ENCODE data around the gene CCDC157. TPM values are rescaled to one million over a fixed set of nuclear protein-coding genes. Genes with fewer than 3 reads are reported as not detected.

CCDC157 gene
- total and polyA plus RNA-seq, 2 of the 4 experiments (the other 2 are of a cell fraction): 0.90 to 2.2 TPM

DNA sequence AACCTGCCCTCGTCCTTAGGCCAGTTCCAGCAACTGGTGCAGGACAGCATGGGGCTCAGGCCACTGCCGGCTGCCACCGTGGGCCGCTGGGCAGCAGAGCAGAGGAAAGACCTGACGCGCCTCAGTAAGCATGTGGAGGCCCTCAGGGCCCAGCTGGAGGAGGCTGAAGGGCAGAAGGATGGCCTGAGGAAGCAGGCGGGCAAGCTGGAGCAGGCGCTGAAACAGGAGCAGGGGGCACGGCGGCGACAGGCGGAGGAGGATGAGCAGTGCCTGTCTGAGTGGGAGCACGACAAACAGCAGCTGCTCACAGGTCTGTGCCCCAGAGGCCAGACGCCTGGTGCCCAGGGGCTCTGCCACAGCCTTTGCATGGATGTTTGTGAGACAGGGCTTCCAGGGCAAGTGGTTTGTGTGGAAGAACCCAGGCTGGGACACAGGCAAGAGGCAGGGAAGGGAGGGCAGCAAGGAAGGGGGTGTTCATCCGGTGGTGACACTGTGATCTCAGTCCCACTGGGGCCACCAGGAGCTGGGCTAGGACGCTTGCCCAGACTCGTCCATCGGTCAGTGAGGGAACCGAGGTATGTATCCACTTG, 13.9 kb downstream of the CCDC157 start:
- Histone ChIP-seq H4K8ac (ENCODE audit: low read depth in 2 of 2, low read length in 2 of 2) (no peak overlapping the region), H2BK20ac (ENCODE audit: low read depth, low read length) (no peak overlapping the region), H3K4me2 (ENCODE audit: low read depth, low read length) (no peak overlapping the region), H2AFZ (replicated peaks; ENCODE audit: low read length, poor library complexity) (no peak overlapping the region), H3K79me1 (ENCODE audit: low read depth in 1 of 2, low read length in 2 of 2) (no peaks in the 10 kb centered on the region), H4K20me1 (ENCODE audit: insufficient read depth, low read length) (peaks cover 4% of the 10 kb centered on the region), H3K4ac (ENCODE audit: low read depth, low read length) (no peak overlapping the region), H2BK120ac (ENCODE audit: low read depth, low read length) (no peak overlapping the region), H3K36me3 (ENCODE audit: control insufficient read depth, insufficient read depth, low read length) (peaks cover 5% of the 10 kb centered on the region; the same call in 1 of the 2 replicates), H2AK5ac (ENCODE audit: low read depth, low read length) (no peak overlapping the region), H3K9me3 (ENCODE audit: control insufficient read depth, insufficient read depth, low read length) (no peaks in the 10 kb centered on the region), H4K5ac (ENCODE audit: low read depth, low read length) (no peak overlapping the region), H3K18ac (ENCODE audit: low read depth, low read length) (no peak overlapping the region), H2BK5ac (ENCODE audit: low read depth, low read length, poor library complexity, severe bottlenecking) (no peak overlapping the region), H3K27me3 (ENCODE audit: control insufficient read depth, insufficient read depth, low read length) (no peaks in the 10 kb centered on the region), H2BK15ac (ENCODE audit: low read depth, low read length) (no peak overlapping the region), H3K56ac (ENCODE audit: extremely low read depth, insufficient read depth, low read length) (no peak overlapping the region), H3K4me3 (ENCODE audit: insufficient read depth, low read depth, low read length) (no peak overlapping the region), H3K23ac (ENCODE audit: low read depth, low read length) (no peak overlapping the region), H3K14ac (replicated peaks; ENCODE audit: low read depth, low read length) (no peak overlapping the region), H4K91ac (ENCODE audit: insufficient read depth, low read depth, low read length) (no peak overlapping the region), H3K27ac (ENCODE audit: insufficient read depth, low read length) (no peak overlapping the region), H3K9ac (ENCODE audit: low read depth, low read length) (no peak overlapping the region), H3K9me1 (ENCODE audit: insufficient read depth, low read length) (0 out of 2 replicates have a peak, but pooled peaks cover 2% of the 10 kb centered on the region), H2AK9ac (replicated peaks; ENCODE audit: low read depth, low read length, poor library complexity) (no peak overlapping the region), H3K4me1 (ENCODE audit: control insufficient read depth, insufficient read depth, low read length) (peaks cover 5% of the 10 kb centered on the region; the same call in 1 of the 2 replicates)
- TF ChIP-seq, protein P1, sequence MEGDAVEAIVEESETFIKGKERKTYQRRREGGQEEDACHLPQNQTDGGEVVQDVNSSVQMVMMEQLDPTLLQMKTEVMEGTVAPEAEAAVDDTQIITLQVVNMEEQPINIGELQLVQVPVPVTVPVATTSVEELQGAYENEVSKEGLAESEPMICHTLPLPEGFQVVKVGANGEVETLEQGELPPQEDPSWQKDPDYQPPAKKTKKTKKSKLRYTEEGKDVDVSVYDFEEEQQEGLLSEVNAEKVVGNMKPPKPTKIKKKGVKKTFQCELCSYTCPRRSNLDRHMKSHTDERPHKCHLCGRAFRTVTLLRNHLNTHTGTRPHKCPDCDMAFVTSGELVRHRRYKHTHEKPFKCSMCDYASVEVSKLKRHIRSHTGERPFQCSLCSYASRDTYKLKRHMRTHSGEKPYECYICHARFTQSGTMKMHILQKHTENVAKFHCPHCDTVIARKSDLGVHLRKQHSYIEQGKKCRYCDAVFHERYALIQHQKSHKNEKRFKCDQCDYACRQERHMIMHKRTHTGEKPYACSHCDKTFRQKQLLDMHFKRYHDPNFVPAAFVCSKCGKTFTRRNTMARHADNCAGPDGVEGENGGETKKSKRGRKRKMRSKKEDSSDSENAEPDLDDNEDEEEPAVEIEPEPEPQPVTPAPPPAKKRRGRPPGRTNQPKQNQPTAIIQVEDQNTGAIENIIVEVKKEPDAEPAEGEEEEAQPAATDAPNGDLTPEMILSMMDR (conservative IDR thresholded peaks at IDR 0.05; ENCODE audit: low read depth, low read length): no peak
- TF ChIP-seq NFE2L2 (IDR thresholded peaks at IDR 0.05; ENCODE audit: low read depth, low read length) (no peak), MAZ (IDR thresholded peaks at IDR 0.05; ENCODE audit: borderline replicate concordance, low read depth, low read length) (no peak), CHD1 (IDR thresholded peaks at IDR 0.05; ENCODE audit: low read depth, low read length) (no peak), MAFK (IDR thresholded peaks at IDR 0.05; ENCODE audit: low read depth, low read length) (no peak)
- TF ChIP-seq, protein P2, sequence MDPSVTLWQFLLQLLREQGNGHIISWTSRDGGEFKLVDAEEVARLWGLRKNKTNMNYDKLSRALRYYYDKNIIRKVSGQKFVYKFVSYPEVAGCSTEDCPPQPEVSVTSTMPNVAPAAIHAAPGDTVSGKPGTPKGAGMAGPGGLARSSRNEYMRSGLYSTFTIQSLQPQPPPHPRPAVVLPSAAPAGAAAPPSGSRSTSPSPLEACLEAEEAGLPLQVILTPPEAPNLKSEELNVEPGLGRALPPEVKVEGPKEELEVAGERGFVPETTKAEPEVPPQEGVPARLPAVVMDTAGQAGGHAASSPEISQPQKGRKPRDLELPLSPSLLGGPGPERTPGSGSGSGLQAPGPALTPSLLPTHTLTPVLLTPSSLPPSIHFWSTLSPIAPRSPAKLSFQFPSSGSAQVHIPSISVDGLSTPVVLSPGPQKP (IDR thresholded peaks at IDR 0.05; ENCODE audit: borderline replicate concordance, low read depth, low read length): no peak
- TF ChIP-seq, protein P3, sequence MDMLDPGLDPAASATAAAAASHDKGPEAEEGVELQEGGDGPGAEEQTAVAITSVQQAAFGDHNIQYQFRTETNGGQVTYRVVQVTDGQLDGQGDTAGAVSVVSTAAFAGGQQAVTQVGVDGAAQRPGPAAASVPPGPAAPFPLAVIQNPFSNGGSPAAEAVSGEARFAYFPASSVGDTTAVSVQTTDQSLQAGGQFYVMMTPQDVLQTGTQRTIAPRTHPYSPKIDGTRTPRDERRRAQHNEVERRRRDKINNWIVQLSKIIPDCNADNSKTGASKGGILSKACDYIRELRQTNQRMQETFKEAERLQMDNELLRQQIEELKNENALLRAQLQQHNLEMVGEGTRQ (IDR thresholded peaks at IDR 0.05; ENCODE audit: low read depth, low read length): no peak
- DNase-seq (no peak), ATAC-seq (ENCODE audit: low read depth) (no peak)
- ChIA-PET CTCF (no interaction called here), POLR2A (ENCODE audit: unreplicated experiment) (no interaction called here)
- BruUV-seq (replicated peaks): no TSS peak
- 98% methylated on average over 7 of the region's 19 CpGs; no CpG with 5 or more reads in 1 of the 2 experiments for WGBS, 2 experiments (ENCODE audit: extremely low coverage in 2 of 2, insufficient read length in 1 of 2)
- intact Hi-C loops (cut with micrococcal nuclease): no loop called here
- in situ Hi-C loops (cut with MboI; ENCODE audit: low sequenced_read_pairs): no loop called here
- dilution Hi-C loops (cut with HindIII; ENCODE audit: low sequenced_read_pairs, unreplicated experiment): no loop called here

All from IMR-90 (cell line).